GM12801 (cell line): ENCODE measurements around the gene MGAM2.

Experiments used
- CTCF ChIP-seq: IDR thresholded peaks from one replicate; pipeline ENCODE4 v1.5.1; 2011; ENCODE audit warnings: control low read depth; ENCODE audit not compliant: insufficient read length; ENCODE audit errors: extremely low read depth

The MGAM2 gene

GRCh38 chr7:142180426-142180825 lies 68.9 kb downstream of the MGAM2 start:
- no peak for TF ChIP-seq CTCF

- TF ChIP-seq CTCF: no peak
Observed at GRCh38 chr7:142181211-142181610, 69.7 kb downstream of the MGAM2 start.

GRCh38 chr7:142181966-142182365 lies 70.4 kb downstream of the MGAM2 start:
- no peak for TF ChIP-seq CTCF

- no peak for TF ChIP-seq CTCF
Observed at GRCh38 chr7:142185069-142185468, 73.6 kb downstream of the MGAM2 start.

- no peak for TF ChIP-seq CTCF
Observed at GRCh38 chr7:142185801-142186200, 74.3 kb downstream of the MGAM2 start.

- TF ChIP-seq CTCF: no peak
Observed at GRCh38 chr7:142188154-142188553, 76.6 kb downstream of the MGAM2 start.

- TF ChIP-seq CTCF: no peak
Observed at GRCh38 chr7:142188846-142189245, 77.3 kb downstream of the MGAM2 start.

GRCh38 chr7:142194201-142194600 lies 82.7 kb downstream of the MGAM2 start:
- TF ChIP-seq CTCF: no peak
